ENCODE measurements around the gene BNC2.

The BNC2 gene

GRCh38 chr9:16431666-16432392, 438.6 kb downstream of the BNC2 start:
- no peak overlapping the region for H3K4me3 ChIP-seq (ENCODE audit: low read length)
- H3K27me3 ChIP-seq (ENCODE audit: insufficient read depth, low read length), result no peaks in the 10 kb centered on the region; the same call in 1 of the 2 replicates
- 80% methylated on average over 3 of the region's 3 CpGs for WGBS
- H3K9ac ChIP-seq (ENCODE audit: low read depth, low read length), result no peak overlapping the region
- H3K36me3 ChIP-seq (ENCODE audit: insufficient read depth, low read length), result peaks cover 2% of the 10 kb centered on the region; the same call in 1 of the 2 replicates
- no peaks in the 10 kb centered on the region for H3K9me3 ChIP-seq (ENCODE audit: insufficient read depth, low read depth, low read length)
- no peak overlapping the region for H3K27ac ChIP-seq (ENCODE audit: low read depth, low read length)
- peaks cover 32% of the 10 kb centered on the region; the same call in 1 of the 2 replicates for H3K4me1 ChIP-seq (ENCODE audit: insufficient read depth, low read length)

- Histone ChIP-seq H3K36me3 (ENCODE audit: insufficient read depth, low read length) (no peaks in the 10 kb centered on the region), H3K4me1 (ENCODE audit: insufficient read depth, low read length) (peaks cover 42% of the 10 kb centered on the region), H3K27me3 (ENCODE audit: insufficient read depth, low read length) (no peaks in the 10 kb centered on the region; the same call in 1 of the 2 replicates), H3K9ac (ENCODE audit: low read depth, low read length) (no peak overlapping the region), H3K4me3 (ENCODE audit: low read length) (no peak overlapping the region), H3K9me3 (ENCODE audit: insufficient read depth, low read depth, low read length) (no peaks in the 10 kb centered on the region), H3K27ac (ENCODE audit: low read depth, low read length) (no peak overlapping the region)
- WGBS, result 48% methylated on average over 5 of the region's 5 CpGs
Measured at GRCh38 chr9:16429671-16430070, 440.8 kb downstream of the BNC2 start.

GRCh38 chr9:16427873-16428427, 442.5 kb downstream of the BNC2 start:
- H3K9me3 ChIP-seq (ENCODE audit: insufficient read depth, low read depth, low read length), result no peaks in the 10 kb centered on the region
- H3K9ac ChIP-seq (ENCODE audit: low read depth, low read length), result no peak overlapping the region
- H3K27ac ChIP-seq (ENCODE audit: low read depth, low read length), result no peak overlapping the region
- no peaks in the 10 kb centered on the region for H3K36me3 ChIP-seq (ENCODE audit: insufficient read depth, low read length)
- no peak overlapping the region for H3K4me3 ChIP-seq (ENCODE audit: low read length)
- H3K4me1 ChIP-seq (ENCODE audit: insufficient read depth, low read length), result peaks cover 40% of the 10 kb centered on the region
- WGBS, result 96% methylated on average over 6 of the region's 6 CpGs
- H3K27me3 ChIP-seq (ENCODE audit: insufficient read depth, low read length), result no peaks in the 10 kb centered on the region; the same call in 1 of the 2 replicates

- no peaks in the 10 kb centered on the region for H3K9me3 ChIP-seq (ENCODE audit: insufficient read depth, low read depth, low read length)
- H3K9ac ChIP-seq (ENCODE audit: low read depth, low read length), result no peak overlapping the region
- 95% methylated on average over 2 of the region's 2 CpGs for WGBS
- no peak overlapping the region for H3K4me3 ChIP-seq (ENCODE audit: low read length)
- H3K27me3 ChIP-seq (ENCODE audit: insufficient read depth, low read length), result no peaks in the 10 kb centered on the region; the same call in 1 of the 2 replicates
- no peaks in the 10 kb centered on the region for H3K36me3 ChIP-seq (ENCODE audit: insufficient read depth, low read length)
- H3K27ac ChIP-seq (ENCODE audit: low read depth, low read length), result no peak overlapping the region
- peaks cover 38% of the 10 kb centered on the region for H3K4me1 ChIP-seq (ENCODE audit: insufficient read depth, low read length)
Measured at GRCh38 chr9:16426716-16427115, 443.8 kb downstream of the BNC2 start.

GRCh38 chr9:16425562-16426231, 444.8 kb downstream of the BNC2 start:
- no peaks in the 10 kb centered on the region; the same call in 1 of the 2 replicates for H3K27me3 ChIP-seq (ENCODE audit: insufficient read depth, low read length)
- no peak overlapping the region for H3K9ac ChIP-seq (ENCODE audit: low read depth, low read length)
- 88% methylated on average over 8 of the region's 8 CpGs for WGBS
- peaks cover 43% of the 10 kb centered on the region for H3K4me1 ChIP-seq (ENCODE audit: insufficient read depth, low read length)
- H3K27ac ChIP-seq (ENCODE audit: low read depth, low read length), result no peak overlapping the region
- no peak overlapping the region for H3K4me3 ChIP-seq (ENCODE audit: low read length)
- H3K36me3 ChIP-seq (ENCODE audit: insufficient read depth, low read length), result no peaks in the 10 kb centered on the region
- H3K9me3 ChIP-seq (ENCODE audit: insufficient read depth, low read depth, low read length), result no peaks in the 10 kb centered on the region

- no peaks in the 10 kb centered on the region; the same call in 1 of the 2 replicates for H3K9me3 ChIP-seq (ENCODE audit: insufficient read depth, low read depth, low read length)
- H3K27me3 ChIP-seq (ENCODE audit: insufficient read depth, low read length), result no peaks in the 10 kb centered on the region
- no peak overlapping the region for H3K4me3 ChIP-seq (ENCODE audit: low read length)
- 91% methylated on average over 5 of the region's 5 CpGs for WGBS
- H3K9ac ChIP-seq (ENCODE audit: low read depth, low read length), result no peak overlapping the region
- H3K4me1 ChIP-seq (ENCODE audit: insufficient read depth, low read length), result peaks cover 37% of the 10 kb centered on the region
- H3K36me3 ChIP-seq (ENCODE audit: insufficient read depth, low read length), result peaks cover 10% of the 10 kb centered on the region
- H3K27ac ChIP-seq (ENCODE audit: low read depth, low read length), result no peak overlapping the region
Measured at GRCh38 chr9:16422114-16422513, 448.4 kb downstream of the BNC2 start.

- Histone ChIP-seq H3K4me3 (ENCODE audit: low read length) (no peak overlapping the region), H3K27ac (ENCODE audit: low read depth, low read length) (no peak overlapping the region), H3K9ac (ENCODE audit: low read depth, low read length) (no peak overlapping the region), H3K27me3 (ENCODE audit: insufficient read depth, low read length) (no peaks in the 10 kb centered on the region), H3K9me3 (ENCODE audit: insufficient read depth, low read depth, low read length) (no peaks in the 10 kb centered on the region; the same call in 1 of the 2 replicates), H3K4me1 (ENCODE audit: insufficient read depth, low read length) (peaks cover 42% of the 10 kb centered on the region), H3K36me3 (ENCODE audit: insufficient read depth, low read length) (peaks cover 10% of the 10 kb centered on the region)
- 75% methylated on average over 7 of the region's 7 CpGs for WGBS
Measured at GRCh38 chr9:16421532-16421931, 448.9 kb downstream of the BNC2 start.

GRCh38 chr9:16419124-16419523, 451.3 kb downstream of the BNC2 start:
- whole genome bisulfite sequencing, result 95% methylated on average over 12 of the region's 12 CpGs
- H3K27me3 ChIP-seq (ENCODE audit: insufficient read depth, low read length), result no peaks in the 10 kb centered on the region
- H3K9me3 ChIP-seq (ENCODE audit: insufficient read depth, low read depth, low read length), result no peaks in the 10 kb centered on the region; the same call in 1 of the 2 replicates
- H3K27ac ChIP-seq (ENCODE audit: low read depth, low read length), result no peak overlapping the region
- H3K4me3 ChIP-seq (ENCODE audit: low read length), result no peak overlapping the region
- no peak overlapping the region for H3K9ac ChIP-seq (ENCODE audit: low read depth, low read length)
- H3K4me1 ChIP-seq (ENCODE audit: insufficient read depth, low read length), result peaks cover 40% of the 10 kb centered on the region
- H3K36me3 ChIP-seq (ENCODE audit: insufficient read depth, low read length), result peaks cover 10% of the 10 kb centered on the region

GRCh38 chr9:16418721-16419120, 451.7 kb downstream of the BNC2 start:
- 95% methylated on average over 5 of the region's 6 CpGs for WGBS
- H3K4me1 ChIP-seq (ENCODE audit: insufficient read depth, low read length), result peaks cover 43% of the 10 kb centered on the region
- H3K4me3 ChIP-seq (ENCODE audit: low read length), result no peak overlapping the region
- H3K9me3 ChIP-seq (ENCODE audit: insufficient read depth, low read depth, low read length), result no peaks in the 10 kb centered on the region; the same call in 1 of the 2 replicates
- peaks cover 10% of the 10 kb centered on the region for H3K36me3 ChIP-seq (ENCODE audit: insufficient read depth, low read length)
- H3K9ac ChIP-seq (ENCODE audit: low read depth, low read length), result no peak overlapping the region
- no peak overlapping the region for H3K27ac ChIP-seq (ENCODE audit: low read depth, low read length)
- H3K27me3 ChIP-seq (ENCODE audit: insufficient read depth, low read length), result no peaks in the 10 kb centered on the region

GRCh38 chr9:16417749-16418148, 452.7 kb downstream of the BNC2 start:
- H3K9ac ChIP-seq (ENCODE audit: low read depth, low read length), result no peak overlapping the region
- no peak overlapping the region for H3K4me3 ChIP-seq (ENCODE audit: low read length)
- 98% methylated on average over 3 of the region's 3 CpGs for WGBS
- H3K27ac ChIP-seq (ENCODE audit: low read depth, low read length), result no peak overlapping the region
- peaks cover 43% of the 10 kb centered on the region for H3K4me1 ChIP-seq (ENCODE audit: insufficient read depth, low read length)
- H3K27me3 ChIP-seq (ENCODE audit: insufficient read depth, low read length), result no peaks in the 10 kb centered on the region
- peaks cover 10% of the 10 kb centered on the region for H3K36me3 ChIP-seq (ENCODE audit: insufficient read depth, low read length)
- H3K9me3 ChIP-seq (ENCODE audit: insufficient read depth, low read depth, low read length), result no peaks in the 10 kb centered on the region; the same call in 1 of the 2 replicates

GRCh38 chr9:16417161-16417560, 453.3 kb downstream of the BNC2 start:
- 88% methylated on average over 3 of the region's 3 CpGs for WGBS
- no peak overlapping the region for H3K4me3 ChIP-seq (ENCODE audit: low read length)
- H3K9ac ChIP-seq (ENCODE audit: low read depth, low read length), result no peak overlapping the region
- H3K4me1 ChIP-seq (ENCODE audit: insufficient read depth, low read length), result peaks cover 38% of the 10 kb centered on the region
- H3K27me3 ChIP-seq (ENCODE audit: insufficient read depth, low read length), result no peaks in the 10 kb centered on the region
- peaks cover 10% of the 10 kb centered on the region for H3K36me3 ChIP-seq (ENCODE audit: insufficient read depth, low read length)
- peak overlapping the region; percentile 33; the same call in 1 of the 2 replicates for H3K27ac ChIP-seq (ENCODE audit: low read depth, low read length)
- H3K9me3 ChIP-seq (ENCODE audit: insufficient read depth, low read depth, low read length), result no peaks in the 10 kb centered on the region; the same call in 1 of the 2 replicates

Data from HUES64 (cell line).